Right lobe of liver (tissue), 6 donors: ENCODE results near the gene STOM. TPM values are rescaled to one million over a fixed set of nuclear protein-coding genes. Genes with fewer than 3 reads are reported as not detected.
"Not testable (repeated sequence)": the region's sequence is repeated elsewhere in the genome, so short reads cannot be mapped to it uniquely, and the experiment has no call there.

Experiments
- ATAC-seq, 4 donors: fragments of 200-7000 bp; cut with Tn5 transposase; one replicate each; pipeline ENCODE4 v1.9.1; 2020; ENCODE audit warnings: mild to moderate bottlenecking in 4 of 4, moderate library complexity in 4 of 4
- DNase-seq, 3 donors: peaks; one replicate each; pipeline ENCODE4 v3.0.0-alpha.2; 2020
- H3K27ac ChIP-seq, 3 donors: fragments of 200-600 bp; one replicate each; pipeline ENCODE4 v1.8.0; 2022
- H3K27me3 ChIP-seq, 2 donors: fragments of 200-600 bp; one replicate each; pipeline ENCODE4 v1.8.0; 2022
- H3K36me3 ChIP-seq, 4 donors: fragments of 200-600 bp; sonication (generic) in 1 of 4; one replicate each; pipeline versions ENCODE4 v1.5.1 to v1.8.0; 2017 to 2022; ENCODE audit warnings: control low read depth in 1 of 4
- H3K4me1 ChIP-seq, 4 donors: fragments of 200-600 bp; sonication (generic) in 1 of 4; one replicate each; pipeline versions ENCODE4 v1.5.1 to v1.8.0; 2017 to 2022; ENCODE audit warnings: control low read depth in 1 of 4
- H3K4me3 ChIP-seq, 3 donors: fragments of 200-600 bp; one replicate each; pipeline ENCODE4 v1.8.0; 2022
- H3K9me3 ChIP-seq, 4 donors: fragments of 200-600 bp; sonication (generic) in 1 of 4; one replicate each; pipeline versions ENCODE4 v1.5.1 to v1.8.0; 2017 to 2022; ENCODE audit warnings: control low read depth in 1 of 4
- POLR2A ChIP-seq: fragments of 450-650 bp; IDR thresholded peaks from one replicate; pipeline ENCODE4 v1.6.1; 2017; ENCODE audit warnings: antibody characterized with exemption, mild to moderate bottlenecking
- WGBS: methylation state at CpG from one replicate; pipeline ENCODE4 v1.1.6; 2018; ENCODE audit warnings: low coverage, low lambda C conversion rate; ENCODE audit not compliant: insufficient coverage; ENCODE audit errors: missing lambda C conversion rate; 5-methylcytosine and 5-hydroxymethylcytosine counted together
- intact Hi-C, 2 donors: fragments of 100-400 bp; cut with DNase I; formaldehyde crosslinking; loops; one replicate each; pipeline versions ENCODE4 v1.11.2 to v1.14.1; 2022
- total RNA-seq, 6 experiments: library from RNA; depleted of rRNA in 2 of 6; stranded (reverse); fragments of >200 nt in 2 of 6; fragmentation: NEBNext Ultra II Directional in 3 of 6; extraction: Animal tissue kit (Norgen Biotek cat#: 25700) in 3 of 6; gene quantifications; one replicate each; pipeline versions ENCODE4 v1.1.0 to v1.2.4, GENCODE V29; 2016 to 2023
- TF ChIP-seq, protein P1 (sequence below), 4 donors: fragments of 200-600 bp in 3 of 4; fragments of 450-650 bp in 1 of 4; IDR thresholded peaks; one replicate each; pipeline versions ENCODE4 v1.5.1 to v1.8.0; 2016 to 2022; ENCODE audit warnings: antibody characterized with exemption in 4 of 4, mild to moderate bottlenecking in 2 of 4
- donor health status: DM: no; HTN: yes; CAD: no.
- donor health status: DM: no; HTN: no; CAD: no.
- donor health status: DM: no; HTN: no; CAD: no.
- donor health status: DM: no; HTN: yes; CAD: no.
- donor health status: DM: no; HTN: yes; CAD: no.

The STOM gene
- total RNA-seq, 6 experiments from 2014 or later, result 232 to 655 (median 443) TPM

GRCh38 chr9:121399883-121400607 is 30.0 kb upstream of the STOM start:
- DNase-seq, result no peak
- no peaks in the 10 kb centered on the region for H3K27me3 ChIP-seq
- H3K27ac ChIP-seq, result no peak overlapping the region
- no peaks in the 10 kb centered on the region for H3K4me1 ChIP-seq
- intact Hi-C loops, result loop anchor here in 1 of 2 donors (10.0 kb wide), 1 partner anchor 185 kb away; no protein-coding TSS in a partner anchor
- no peaks in the 10 kb centered on the region for H3K36me3 ChIP-seq
- no peak overlapping the region for H3K4me3 ChIP-seq
- peak; percentile 65 to 84 (median 80) for ATAC-seq
- H3K9me3 ChIP-seq, result no peaks in the 10 kb centered on the region
- TF ChIP-seq, protein P1, sequence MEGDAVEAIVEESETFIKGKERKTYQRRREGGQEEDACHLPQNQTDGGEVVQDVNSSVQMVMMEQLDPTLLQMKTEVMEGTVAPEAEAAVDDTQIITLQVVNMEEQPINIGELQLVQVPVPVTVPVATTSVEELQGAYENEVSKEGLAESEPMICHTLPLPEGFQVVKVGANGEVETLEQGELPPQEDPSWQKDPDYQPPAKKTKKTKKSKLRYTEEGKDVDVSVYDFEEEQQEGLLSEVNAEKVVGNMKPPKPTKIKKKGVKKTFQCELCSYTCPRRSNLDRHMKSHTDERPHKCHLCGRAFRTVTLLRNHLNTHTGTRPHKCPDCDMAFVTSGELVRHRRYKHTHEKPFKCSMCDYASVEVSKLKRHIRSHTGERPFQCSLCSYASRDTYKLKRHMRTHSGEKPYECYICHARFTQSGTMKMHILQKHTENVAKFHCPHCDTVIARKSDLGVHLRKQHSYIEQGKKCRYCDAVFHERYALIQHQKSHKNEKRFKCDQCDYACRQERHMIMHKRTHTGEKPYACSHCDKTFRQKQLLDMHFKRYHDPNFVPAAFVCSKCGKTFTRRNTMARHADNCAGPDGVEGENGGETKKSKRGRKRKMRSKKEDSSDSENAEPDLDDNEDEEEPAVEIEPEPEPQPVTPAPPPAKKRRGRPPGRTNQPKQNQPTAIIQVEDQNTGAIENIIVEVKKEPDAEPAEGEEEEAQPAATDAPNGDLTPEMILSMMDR (IDR thresholded peaks at IDR 0.05), result peak; percentile 67 to 88 (median 70)
- TF ChIP-seq POLR2A, result no peak
- WGBS, result 19% methylated on average over 8 of the region's 9 CpGs

- no peak for ATAC-seq
- DNase-seq, result no peak
- Histone ChIP-seq H3K27ac (no peak overlapping the region), H3K4me1 (no peaks in the 10 kb centered on the region), H3K9me3 (no peaks in the 10 kb centered on the region), H3K27me3 (no peaks in the 10 kb centered on the region), H3K4me3 (no peak overlapping the region), H3K36me3 (no peaks in the 10 kb centered on the region)
- WGBS, result 74% methylated on average over 3 of the region's 4 CpGs
- TF ChIP-seq, protein P1 (IDR thresholded peaks at IDR 0.05), result no peak
- no peak for TF ChIP-seq POLR2A
- intact Hi-C loops, result loop anchor here in 1 of 2 donors (10.0 kb wide), 1 partner anchor 185 kb away; no protein-coding TSS in a partner anchor
Observed at GRCh38 chr9:121399126-121399882, 29.3 kb upstream of the STOM start.

- Histone ChIP-seq H3K27ac (no peak overlapping the region), H3K36me3 (no peaks in the 10 kb centered on the region), H3K27me3 (no peaks in the 10 kb centered on the region), H3K4me3 (no peak overlapping the region), H3K4me1 (no peaks in the 10 kb centered on the region), H3K9me3 (no peaks in the 10 kb centered on the region)
- DNase-seq, result no peak
- ATAC-seq, result no peak
- 79% methylated on average over 5 of the region's 5 CpGs for WGBS
- no peak for TF ChIP-seq POLR2A
- TF ChIP-seq, protein P1 (IDR thresholded peaks at IDR 0.05), result no peak
- intact Hi-C loops, result loop anchor here in 1 of 2 donors (10.0 kb wide), 1 partner anchor 184 kb away; no protein-coding TSS in a partner anchor
Observed at GRCh38 chr9:121398374-121398773, 28.3 kb upstream of the STOM start.

DNA sequence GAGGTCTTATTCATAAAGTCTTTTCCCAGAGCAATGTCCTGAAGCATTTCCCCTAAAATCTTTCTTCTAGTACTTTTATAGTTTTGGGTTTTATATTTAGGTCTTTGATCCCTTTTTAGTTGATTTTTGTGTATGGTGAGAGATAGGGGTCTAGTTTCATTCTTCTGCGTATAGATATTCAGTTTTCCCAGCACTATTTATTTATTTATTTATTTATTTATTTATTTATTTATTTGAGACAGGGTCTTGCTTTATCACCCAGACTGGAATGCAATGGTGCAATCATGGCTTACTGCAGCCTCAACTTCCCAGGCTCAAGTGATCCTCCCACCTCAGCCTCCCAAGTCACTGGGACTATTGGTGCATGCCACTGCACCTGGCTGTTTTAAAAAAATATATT is 27.2 kb upstream of the STOM start:
- intact Hi-C loops, result loop anchor here in 1 of 2 donors (10.0 kb wide), 1 partner anchor 182 kb away; no protein-coding TSS in a partner anchor
- H3K4me1 ChIP-seq, H3K4me3 ChIP-seq, H3K36me3 ChIP-seq, DNase-seq, H3K27ac ChIP-seq, ATAC-seq, H3K9me3 ChIP-seq, H3K27me3 ChIP-seq: not testable (repeated sequence)
- WGBS, result 100% methylated on average over 1 of the region's 1 CpG

GRCh38 chr9:121395558-121395957 is 25.5 kb upstream of the STOM start:
- Histone ChIP-seq H3K9me3 (no peaks in the 10 kb centered on the region), H3K27me3 (no peaks in the 10 kb centered on the region), H3K4me3 (no peak overlapping the region), H3K36me3 (no peaks in the 10 kb centered on the region), H3K4me1 (no peaks in the 10 kb centered on the region), H3K27ac (no peak overlapping the region)
- DNase-seq (no peak), ATAC-seq (no peak)
- TF ChIP-seq, protein P1 (IDR thresholded peaks at IDR 0.05), result no peak
- TF ChIP-seq POLR2A, result no peak
- intact Hi-C loops, result loop anchor here in 1 of 2 donors (10.0 kb wide), 1 partner anchor 181 kb away; no protein-coding TSS in a partner anchor
